Measurements from ENCODE around the gene STK38L. TPM values are rescaled to one million over a fixed set of nuclear protein-coding genes. Genes with fewer than 3 reads are reported as not detected.
A peak's percentile ranks its signal among the peaks of the same experiment; 100 is the strongest.

STK38L gene
- total RNA-seq, 1 experiment from 2014 or later: 39.6 TPM

DNA sequence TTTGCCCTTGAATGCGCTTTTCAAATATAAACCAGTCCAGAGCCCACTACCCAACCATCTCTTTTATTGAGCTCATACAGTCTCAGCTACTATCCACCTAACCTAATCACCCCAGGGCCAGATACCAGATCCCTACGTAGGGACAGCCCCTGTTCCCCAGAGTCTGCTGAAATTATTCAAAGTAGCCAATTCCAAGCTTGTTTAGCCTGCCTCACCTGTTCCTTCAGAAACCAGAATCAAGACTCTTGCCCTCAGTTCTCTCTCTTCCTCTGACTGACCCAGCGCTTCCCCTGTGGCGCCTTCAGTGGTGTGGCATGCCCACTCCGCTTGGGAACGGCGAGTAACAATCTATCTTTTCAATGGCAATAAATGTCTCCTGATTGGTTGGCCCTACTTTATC lies 107.4 kb downstream of the STK38L start:
- Histone ChIP-seq H3K36me3 (no peaks in the 10 kb centered on the region), H3K9me3 (replicated peaks) (no peaks in the 10 kb centered on the region), H3K4me1 (no peaks in the 10 kb centered on the region), H3K27me3 (no peaks in the 10 kb centered on the region), H3K4me3 (no peak overlapping the region), H3K27ac (no peak overlapping the region)
- no peak for DNase-seq

- Histone ChIP-seq H3K27me3 (no peaks in the 10 kb centered on the region), H3K9me3 (replicated peaks) (no peaks in the 10 kb centered on the region), H3K36me3 (no peaks in the 10 kb centered on the region), H3K27ac (no peak overlapping the region), H3K4me3 (no peak overlapping the region), H3K4me1 (no peaks in the 10 kb centered on the region)
- no peak for DNase-seq
Measured at GRCh38 chr12:27355486-27355885, 111.4 kb downstream of the STK38L start.

- no peak for DNase-seq
- Histone ChIP-seq H3K27ac (no peak overlapping the region), H3K27me3 (no peaks in the 10 kb centered on the region), H3K4me1 (no peaks in the 10 kb centered on the region), H3K4me3 (no peak overlapping the region), H3K36me3 (no peaks in the 10 kb centered on the region), H3K9me3 (replicated peaks) (no peaks in the 10 kb centered on the region)
Measured at GRCh38 chr12:27355979-27356378, 111.9 kb downstream of the STK38L start.

- no peak overlapping the region for H3K27ac ChIP-seq
- H3K4me1 ChIP-seq: no peaks in the 10 kb centered on the region
- no peaks in the 10 kb centered on the region for H3K27me3 ChIP-seq
- no peaks in the 10 kb centered on the region for H3K9me3 ChIP-seq (replicated peaks)
- no peak overlapping the region for H3K4me3 ChIP-seq
- peak in 1 of 2 experiments; percentile 8 for DNase-seq
- no peaks in the 10 kb centered on the region for H3K36me3 ChIP-seq
Measured at GRCh38 chr12:27359578-27360340, 115.7 kb downstream of the STK38L start.

GRCh38 chr12:27361372-27361771 lies 117.3 kb downstream of the STK38L start:
- no peaks in the 10 kb centered on the region for H3K27me3 ChIP-seq
- no peak overlapping the region for H3K4me3 ChIP-seq
- no peak for DNase-seq
- no peaks in the 10 kb centered on the region for H3K9me3 ChIP-seq (replicated peaks)
- H3K27ac ChIP-seq: no peak overlapping the region
- no peaks in the 10 kb centered on the region for H3K4me1 ChIP-seq
- no peaks in the 10 kb centered on the region for H3K36me3 ChIP-seq

GRCh38 chr12:27366621-27367020 lies 122.5 kb downstream of the STK38L start:
- Histone ChIP-seq H3K9me3 (replicated peaks) (no peaks in the 10 kb centered on the region), H3K4me1 (no peaks in the 10 kb centered on the region), H3K36me3 (no peaks in the 10 kb centered on the region; the same call in 1 of the 2 replicates), H3K27ac (no peak overlapping the region), H3K27me3 (no peaks in the 10 kb centered on the region), H3K4me3 (no peak overlapping the region)
- no peak for DNase-seq

DNA sequence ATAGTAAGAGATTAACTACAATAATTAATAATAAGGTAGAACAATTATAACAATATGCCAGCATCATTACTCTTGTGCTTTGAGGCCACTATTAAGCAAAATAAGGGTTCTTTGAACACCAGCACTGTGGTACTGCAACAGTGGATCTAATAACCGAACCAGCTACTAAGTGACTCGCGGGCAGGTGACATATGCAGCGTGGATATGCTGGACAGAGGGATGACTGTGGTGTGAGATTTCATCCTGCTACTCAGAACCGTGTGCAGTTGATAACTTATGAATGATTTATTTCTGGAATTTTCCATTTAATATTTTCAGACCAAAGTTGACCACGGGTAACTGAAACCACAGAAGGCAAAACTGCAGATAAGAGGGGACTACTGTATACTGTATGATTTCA lies 123.0 kb downstream of the STK38L start:
- DNase-seq: no peak

More for the DNA sequence above, 123.0 kb downstream of the STK38L start:
- Histone ChIP-seq H3K9me3 (replicated peaks) (no peaks in the 10 kb centered on the region), H3K4me3 (no peak overlapping the region), H3K27ac (no peak overlapping the region), H3K27me3 (no peaks in the 10 kb centered on the region), H3K36me3 (no peaks in the 10 kb centered on the region; the same call in 1 of the 2 replicates), H3K4me1 (no peaks in the 10 kb centered on the region)

Other genes starting within 250 kb of the STK38L start
- gene TM7SF3, start 229.9 kb upstream of the STK38L start, total RNA-seq (2014; rRNA removed; shearing (Covaris generic)): 22.2 and 32.0 TPM in 2 replicates
- gene MED21, start 221.7 kb upstream of the STK38L start, total RNA-seq (2014; rRNA removed; shearing (Covaris generic)): 82.9 and 85.4 TPM in 2 replicates
- not detected in 2 replicates for gene C12orf71, start 161.7 kb upstream of the STK38L start, total RNA-seq (2014; rRNA removed; shearing (Covaris generic))
- gene BMAL2, start 88.5 kb downstream of the STK38L start, total RNA-seq (2014; rRNA removed; shearing (Covaris generic)): 10.4 and 10.6 TPM in 2 replicates
- not detected in 2 replicates for gene SMCO2, start 202.4 kb downstream of the STK38L start, total RNA-seq (2014; rRNA removed; shearing (Covaris generic))